ENCODE results near the gene NCKAP5.

Gene NCKAP5

GRCh38 chr2:133456156-133456555 lies 112.1 kb downstream of the NCKAP5 start:
- DNase-seq: no peak

GRCh38 chr2:133453032-133453431 lies 115.2 kb downstream of the NCKAP5 start:
- no peak for DNase-seq

- no peak for DNase-seq
Measured at GRCh38 chr2:133452583-133452982, 115.7 kb downstream of the NCKAP5 start.

GRCh38 chr2:133452146-133452545 lies 116.1 kb downstream of the NCKAP5 start:
- DNase-seq: peak; percentile 7

- DNase-seq: no peak
Measured at GRCh38 chr2:133448195-133448594, 120.1 kb downstream of the NCKAP5 start.

GRCh38 chr2:133447303-133447702 lies 121.0 kb downstream of the NCKAP5 start:
- DNase-seq: no peak

- DNase-seq: no peak
Measured at GRCh38 chr2:133444465-133444864, 123.8 kb downstream of the NCKAP5 start.

GRCh38 chr2:133442393-133442792 lies 125.9 kb downstream of the NCKAP5 start:
- DNase-seq: no peak

- DNase-seq: no peak
Measured at GRCh38 chr2:133439565-133439920, 128.7 kb downstream of the NCKAP5 start.

GRCh38 chr2:133438848-133439564 lies 129.3 kb downstream of the NCKAP5 start:
- no peak for DNase-seq

- no peak for DNase-seq
Measured at GRCh38 chr2:133438026-133438425, 130.2 kb downstream of the NCKAP5 start.

GRCh38 chr2:133437492-133437891 lies 130.8 kb downstream of the NCKAP5 start:
- no peak for DNase-seq

GRCh38 chr2:133434959-133435668 lies 133.1 kb downstream of the NCKAP5 start:
- peak; percentile 92 for DNase-seq

GRCh38 chr2:133433455-133434451 lies 134.5 kb downstream of the NCKAP5 start:
- no peak for DNase-seq

- DNase-seq: no peak
Measured at GRCh38 chr2:133432778-133433177, 135.5 kb downstream of the NCKAP5 start.

GRCh38 chr2:133431289-133431688 lies 137.0 kb downstream of the NCKAP5 start:
- no peak for DNase-seq

GRCh38 chr2:133426791-133427190 lies 141.5 kb downstream of the NCKAP5 start:
- DNase-seq: no peak

- no peak for DNase-seq
Measured at GRCh38 chr2:133425612-133426011, 142.7 kb downstream of the NCKAP5 start.

GRCh38 chr2:133424876-133425275 lies 143.4 kb downstream of the NCKAP5 start:
- no peak for DNase-seq

GRCh38 chr2:133422931-133423351 lies 145.3 kb downstream of the NCKAP5 start:
- no peak for DNase-seq

GRCh38 chr2:133421516-133422324 lies 146.5 kb downstream of the NCKAP5 start:
- DNase-seq: no peak

GRCh38 chr2:133420788-133421187 lies 147.5 kb downstream of the NCKAP5 start:
- no peak for DNase-seq
